Stimulated activated CD4-positive, alpha-beta T cell treated with anti-CD3 and anti-CD28 coated beads, Interleukin-1b, Interleukin-23, amount 100 ng/mL, for 4 hours (primary cell): ENCODE data around the gene CREBBP.

ENCODE experiments used
- DNase-seq, 2 donors: peaks; one replicate each; pipeline ENCODE4 v3.0.0-alpha.2; 2020; ENCODE audit warnings: low read depth in 2 of 2

Gene CREBBP

DNA sequence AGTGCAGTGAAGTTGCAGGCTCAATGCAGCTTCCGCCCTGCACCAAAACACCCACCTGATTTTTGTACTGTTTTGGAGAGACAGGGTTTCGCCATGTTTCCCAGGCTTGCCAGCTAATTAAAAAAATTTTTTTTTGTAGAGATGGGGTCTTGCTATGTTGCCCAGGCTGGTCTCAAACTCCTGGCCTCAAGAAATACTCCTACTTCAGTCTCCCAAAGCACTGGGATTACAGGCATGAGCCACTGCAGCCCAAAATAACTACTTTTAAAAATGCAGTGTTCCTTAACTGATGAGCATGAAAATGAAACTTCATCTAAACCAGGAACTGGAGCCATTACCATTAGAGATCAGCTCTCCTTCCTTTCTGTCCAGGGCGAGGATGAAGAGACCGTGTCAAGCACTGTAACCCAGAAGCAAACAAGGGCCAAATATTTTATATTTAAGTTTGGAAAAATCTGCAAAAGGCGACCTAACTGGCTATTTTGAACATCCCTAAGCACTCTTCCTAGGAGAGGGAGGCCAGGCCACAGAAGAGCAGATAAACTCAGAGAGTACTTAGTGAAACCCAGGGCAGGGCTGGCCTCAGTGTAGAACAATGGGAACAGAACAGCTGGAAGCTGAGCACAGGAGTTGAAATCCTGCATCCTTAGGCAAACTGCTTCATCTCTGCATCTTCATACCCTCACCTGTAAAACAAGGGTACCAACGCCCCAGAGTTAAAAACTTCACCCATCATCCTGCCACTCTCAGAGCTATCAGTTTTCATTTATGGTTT lies 24.0 kb downstream of the CREBBP start:
- DNase-seq, result no peak

DNA sequence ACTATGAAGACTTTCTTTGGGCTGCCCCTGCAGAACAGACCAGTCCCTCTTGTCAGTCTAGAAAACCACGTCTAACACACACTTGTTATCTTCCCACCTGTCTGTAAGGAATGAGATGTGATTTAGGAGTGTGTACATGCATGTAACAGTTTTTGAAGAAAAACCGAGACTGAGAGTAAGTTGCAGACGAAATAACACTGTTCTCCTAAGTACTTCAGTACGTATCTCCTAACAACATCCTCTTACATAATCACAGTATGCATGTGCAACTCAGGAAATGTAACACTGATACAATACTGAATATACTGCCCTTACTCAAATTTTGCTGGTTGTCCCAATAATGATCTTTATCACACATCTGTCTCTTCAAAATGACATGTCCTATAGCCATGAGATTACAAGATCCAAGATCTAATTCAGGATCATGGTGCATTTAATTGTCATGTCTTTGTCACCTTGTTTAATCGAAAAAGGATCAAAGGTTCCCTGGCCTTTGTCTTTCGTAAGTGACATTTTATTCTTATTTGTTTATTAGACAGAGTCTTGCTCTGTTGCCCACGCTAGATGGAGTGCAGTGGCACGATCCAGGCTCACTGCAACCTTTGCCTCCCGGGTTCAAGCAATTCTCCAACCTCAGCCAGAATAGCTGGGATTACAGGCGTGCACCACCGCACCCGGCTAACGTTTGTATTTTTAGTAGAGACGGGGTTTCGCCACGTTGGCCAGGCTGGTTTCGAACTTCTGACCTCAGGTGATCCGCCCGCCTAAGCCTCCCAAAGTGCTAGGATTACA lies 25.6 kb downstream of the CREBBP start:
- no peak for DNase-seq

DNA sequence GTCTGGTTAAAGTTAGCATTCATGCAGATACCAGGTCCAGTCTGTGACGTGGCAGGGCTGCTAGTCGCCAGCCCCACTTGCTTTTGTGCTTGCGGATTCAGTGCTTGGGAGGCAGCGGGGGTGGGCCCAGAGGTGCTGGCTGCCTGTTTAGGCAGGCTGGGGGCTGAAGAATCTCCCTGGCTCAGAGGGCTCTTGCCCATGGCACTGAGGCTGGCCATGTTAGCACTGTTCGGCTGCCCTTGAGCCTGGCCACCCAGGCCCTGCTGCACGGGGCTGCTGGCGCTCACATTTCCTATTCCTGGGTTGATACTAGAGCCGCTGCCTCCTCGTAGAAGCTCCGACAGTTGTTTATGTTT lies 30.0 kb downstream of the CREBBP start:
- no peak for DNase-seq

DNA sequence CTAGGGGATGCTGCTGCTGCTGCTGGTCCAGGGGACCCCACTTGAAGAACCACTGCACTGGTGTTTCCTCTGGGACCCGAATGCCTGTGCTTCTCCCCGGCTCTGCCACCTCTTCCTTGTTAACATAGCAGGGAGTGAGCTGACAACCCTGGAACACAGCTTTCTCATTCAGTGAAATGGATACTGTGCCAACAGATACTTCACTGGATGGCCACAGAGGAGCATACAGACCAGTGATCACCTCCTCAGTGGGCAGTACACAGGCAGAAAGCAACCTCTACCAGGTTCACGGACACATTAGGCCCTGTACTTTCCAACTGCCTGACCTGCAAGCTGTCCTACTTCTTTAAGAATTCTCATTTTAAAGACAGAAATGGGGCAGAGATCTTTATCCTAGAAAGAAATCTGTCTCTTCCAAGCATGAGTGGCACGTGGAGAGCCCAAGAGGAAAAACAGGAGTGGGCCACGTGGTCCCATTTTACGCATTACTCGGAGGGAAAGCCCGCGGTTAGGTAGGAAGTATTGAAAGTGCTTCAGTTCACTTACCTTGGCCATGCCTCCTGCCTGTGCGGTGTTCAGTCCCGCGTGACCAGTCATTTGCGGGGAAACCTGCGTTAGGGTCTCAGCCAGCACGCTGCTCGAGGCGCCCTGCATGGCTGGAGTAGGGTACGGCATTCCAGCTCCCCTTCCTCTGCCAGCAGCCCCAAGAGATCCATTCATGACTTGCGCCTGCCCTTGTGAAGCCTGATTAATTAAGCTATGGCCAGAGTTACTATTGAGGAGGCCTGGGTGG lies 30.6 kb downstream of the CREBBP start:
- no peak for DNase-seq

DNA sequence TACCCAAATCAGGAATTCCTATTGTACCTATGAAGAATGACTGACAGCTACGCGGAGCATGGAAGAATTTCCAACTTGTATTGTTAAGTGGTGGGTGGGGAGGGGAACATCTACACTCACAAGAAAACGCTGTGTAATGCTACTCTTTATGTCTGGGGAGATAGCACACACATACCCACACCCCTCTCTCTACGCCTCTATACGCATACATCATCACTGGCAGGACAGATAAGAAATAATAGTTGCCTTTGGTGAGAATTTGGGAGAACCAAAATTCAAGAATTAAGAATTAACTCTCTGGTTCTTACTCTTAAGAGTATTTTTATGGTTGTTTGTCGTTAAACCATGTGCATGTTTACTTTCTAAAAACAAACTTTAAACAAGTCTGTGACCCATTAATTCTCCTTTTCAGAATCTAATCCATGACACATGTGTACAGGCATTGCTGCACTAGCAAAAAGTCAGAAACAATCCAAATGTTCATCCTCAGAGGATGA lies 33.9 kb downstream of the CREBBP start:
- no peak for DNase-seq

DNA sequence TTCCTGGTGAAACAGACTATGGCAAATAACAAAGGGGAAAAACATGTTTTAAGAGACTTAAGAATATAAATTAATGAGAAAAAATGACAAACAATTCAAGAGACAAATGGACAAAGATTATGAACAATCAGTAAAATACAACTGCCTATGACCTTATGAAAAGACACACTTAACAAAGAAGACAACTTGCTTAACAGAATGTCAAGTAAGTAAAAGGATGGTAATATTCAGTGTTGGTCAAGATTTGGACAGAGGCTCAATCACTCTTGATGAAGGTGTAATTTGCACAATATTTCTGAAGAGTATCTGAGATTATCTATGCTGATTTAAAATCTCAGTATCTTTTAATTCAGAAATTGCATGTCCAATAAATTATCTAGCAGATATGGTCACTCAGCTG lies 34.4 kb downstream of the CREBBP start:
- DNase-seq, result no peak

DNA sequence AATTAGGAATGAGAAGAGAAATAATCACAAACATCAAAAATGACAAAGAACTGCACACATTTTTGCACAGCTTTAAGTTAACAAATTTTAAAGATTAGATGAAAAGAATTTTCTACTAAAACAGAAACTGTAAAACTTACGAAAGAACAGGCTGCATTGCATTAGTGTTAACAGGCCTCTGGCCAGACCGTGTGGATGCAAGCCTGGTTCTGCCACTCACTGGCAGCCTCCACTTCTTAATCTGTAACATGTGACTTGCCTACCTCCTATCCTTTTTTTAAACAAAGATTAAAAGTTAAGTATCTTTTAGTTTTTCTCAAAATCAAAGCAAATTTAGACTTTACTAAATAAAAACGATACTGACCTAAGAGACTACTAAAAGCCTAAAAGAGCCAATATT lies 37.5 kb downstream of the CREBBP start:
- DNase-seq, result no peak

DNA sequence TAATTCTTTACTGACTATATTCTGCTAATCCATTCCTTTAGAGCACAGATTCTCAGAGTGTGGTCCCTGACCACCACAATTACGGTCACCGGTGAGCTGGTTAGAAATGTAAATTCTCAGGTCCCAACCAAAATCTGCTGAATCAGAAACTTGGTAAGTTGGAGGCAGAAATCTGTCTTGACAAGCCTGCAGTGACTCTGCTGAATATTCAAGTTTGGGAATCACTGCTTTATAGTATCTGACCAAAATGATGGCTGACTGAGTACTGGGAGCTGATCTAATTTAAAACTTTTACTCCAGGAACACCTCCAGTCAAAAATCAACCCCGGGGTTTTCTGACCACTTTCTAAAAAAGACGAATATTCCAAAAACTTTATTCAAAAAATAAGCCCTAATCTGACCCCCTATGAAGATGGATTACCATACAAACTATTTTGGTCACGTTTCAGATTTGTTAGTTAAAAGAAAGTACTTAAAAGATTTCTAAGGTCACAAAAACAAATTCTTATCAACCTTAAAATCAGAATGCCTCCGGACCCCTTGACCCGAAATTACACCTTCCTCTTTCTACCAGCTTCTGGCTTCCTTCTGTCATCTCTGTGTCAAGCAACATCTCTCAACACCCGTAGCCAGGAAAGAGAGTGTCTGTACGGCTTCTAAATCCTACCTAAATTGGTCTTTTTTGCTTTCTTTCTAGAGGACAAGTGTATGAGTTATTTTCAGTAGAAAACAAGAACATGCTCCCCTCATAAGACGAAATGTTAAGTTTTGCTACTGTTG lies 38.6 kb downstream of the CREBBP start:
- no peak for DNase-seq

DNA sequence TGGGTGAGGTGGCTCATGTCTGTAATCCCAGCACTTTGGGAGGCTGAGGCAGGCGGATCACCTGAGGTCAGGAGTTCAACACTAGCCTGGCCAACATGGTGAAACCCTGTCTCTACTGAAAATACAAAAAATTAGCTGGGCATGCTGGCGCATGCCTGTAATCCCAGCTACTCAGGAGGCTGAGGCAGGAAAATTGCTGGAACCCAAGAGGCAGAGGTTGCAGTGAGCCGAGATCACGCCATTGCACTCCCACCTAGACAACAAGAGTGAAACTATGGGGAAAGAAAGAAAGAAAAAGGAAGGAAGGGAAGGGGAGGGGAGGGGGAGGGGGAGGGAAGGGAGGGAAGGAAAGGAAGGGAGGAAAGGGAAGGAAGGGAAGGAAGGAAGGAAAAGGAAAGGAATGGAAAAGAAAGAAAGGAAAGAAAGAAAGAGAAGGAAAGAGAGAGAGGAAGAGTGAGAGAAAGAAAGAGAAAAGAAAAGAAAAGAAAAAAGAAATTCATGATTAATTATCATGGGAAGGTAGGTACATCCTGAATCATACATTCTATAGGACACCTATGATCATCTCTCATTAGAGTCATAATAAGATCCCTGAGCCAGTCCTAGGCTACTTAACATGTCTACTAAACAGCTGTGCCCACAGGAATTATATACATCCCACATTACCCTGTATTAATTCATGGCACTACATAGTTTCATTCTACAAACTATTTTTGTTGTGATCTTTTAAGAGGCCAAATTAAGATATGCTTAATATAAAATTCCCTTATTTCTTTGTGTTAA lies 40.9 kb downstream of the CREBBP start:
- no peak for DNase-seq

DNA sequence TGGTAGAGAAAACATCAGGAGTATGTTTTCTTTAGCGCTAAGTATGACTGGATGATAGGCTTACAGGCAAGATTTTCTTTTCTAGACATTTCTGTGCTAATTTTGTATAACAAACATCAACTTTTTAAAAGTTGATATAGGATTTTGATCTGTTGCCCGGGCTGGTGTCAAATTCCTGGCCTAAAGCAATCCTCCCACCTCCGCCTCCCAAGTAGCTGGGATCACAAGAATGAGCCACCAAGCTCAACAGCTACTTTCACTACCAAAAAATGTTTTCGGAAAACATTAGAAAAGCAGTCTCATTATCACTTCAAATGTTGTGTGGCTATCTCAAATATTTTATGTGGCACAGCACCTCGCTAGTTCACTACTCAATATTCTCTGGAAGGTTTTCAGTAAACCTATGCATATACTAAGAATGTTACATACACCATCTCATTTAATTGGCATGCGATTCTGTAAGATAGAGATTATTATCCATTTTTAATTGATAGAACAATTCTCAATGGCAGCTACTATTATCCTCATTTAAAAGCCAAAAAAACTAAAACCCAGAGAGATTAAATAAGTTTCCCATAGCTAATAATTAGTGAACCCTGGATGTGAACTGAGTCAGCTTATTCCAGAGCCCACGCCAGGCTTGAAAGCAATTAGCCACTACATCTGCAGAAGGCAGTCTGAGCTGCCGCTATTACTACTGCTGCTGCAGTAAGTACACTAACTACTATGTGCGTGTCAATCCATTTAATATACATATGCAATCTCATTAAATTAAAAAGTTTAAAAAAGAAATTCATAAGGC lies 41.7 kb downstream of the CREBBP start:
- no peak for DNase-seq

DNA sequence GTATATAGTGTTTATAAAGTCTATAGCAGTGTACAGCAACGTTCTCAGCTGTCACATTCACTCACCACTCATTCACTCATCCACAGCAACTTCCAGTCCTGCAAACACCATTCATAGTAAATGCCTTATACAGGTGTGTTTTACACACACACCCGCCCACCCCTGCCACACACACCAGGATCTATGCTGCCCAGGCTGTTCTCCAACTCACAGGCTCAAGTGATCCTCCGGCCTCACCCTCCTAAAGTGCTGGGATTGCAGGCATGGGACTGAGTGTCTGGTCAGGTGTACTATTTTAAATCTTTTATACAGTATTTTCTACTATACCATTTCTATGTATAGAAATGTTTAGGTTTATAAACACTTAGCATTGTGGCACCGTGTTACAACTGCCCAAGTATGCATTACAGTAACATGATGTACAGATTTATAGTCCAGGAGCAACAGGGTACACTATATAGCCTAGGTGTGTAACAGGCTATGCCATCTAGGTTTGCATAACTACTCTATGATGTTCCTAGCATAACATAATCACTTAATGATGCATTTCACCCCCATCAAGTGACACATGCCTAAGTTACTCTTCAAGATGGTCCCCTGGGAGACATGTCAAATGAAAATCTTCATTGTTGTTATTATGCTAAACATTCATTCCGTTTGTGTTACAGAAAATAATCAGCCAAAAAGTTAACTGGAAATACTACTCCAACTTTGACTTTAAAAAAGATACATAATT lies 42.5 kb downstream of the CREBBP start:
- DNase-seq, result no peak

DNA sequence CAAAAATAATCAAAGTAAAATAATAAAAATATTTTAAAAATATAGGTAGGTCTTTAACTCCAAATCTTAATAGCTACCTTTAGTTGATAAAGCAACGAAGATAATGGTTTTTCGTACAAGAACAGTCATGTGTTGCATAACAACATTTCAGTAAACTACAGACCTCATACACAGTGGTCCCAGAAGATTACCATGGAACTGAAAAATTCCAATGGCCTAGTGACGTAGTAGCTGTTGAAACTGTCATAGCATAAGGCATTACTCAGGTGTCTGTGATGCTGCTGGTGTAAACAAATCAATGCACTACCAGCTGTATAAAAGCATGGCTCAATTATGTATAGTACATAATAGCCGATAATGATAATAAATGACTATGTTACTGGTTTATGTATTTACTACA lies 43.9 kb downstream of the CREBBP start:
- no peak for DNase-seq

DNA sequence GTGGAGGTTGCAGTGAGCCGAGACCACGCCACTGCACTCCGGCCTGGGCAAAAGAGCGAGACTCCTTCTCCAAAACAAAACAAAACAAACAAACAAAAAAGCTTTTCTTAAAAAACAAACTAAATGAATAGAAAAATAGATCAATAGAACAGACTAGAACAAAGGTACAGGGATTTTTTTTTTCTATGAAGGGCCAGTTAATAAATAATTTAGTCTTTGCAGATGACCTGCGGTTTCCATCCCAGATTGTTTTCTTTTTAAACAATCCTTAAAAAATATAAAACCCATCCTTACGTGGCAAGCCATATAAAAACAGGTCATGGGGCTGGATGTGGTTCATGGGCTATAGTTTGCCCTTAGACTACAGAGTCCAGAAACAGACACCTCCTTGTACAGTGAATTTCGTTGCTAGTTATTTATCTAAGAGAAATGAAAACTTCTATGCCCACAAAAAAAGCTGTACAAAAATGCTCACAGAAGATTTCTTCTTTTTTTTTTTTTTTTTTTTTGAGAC lies 45.4 kb downstream of the CREBBP start:
- no peak for DNase-seq

DNA sequence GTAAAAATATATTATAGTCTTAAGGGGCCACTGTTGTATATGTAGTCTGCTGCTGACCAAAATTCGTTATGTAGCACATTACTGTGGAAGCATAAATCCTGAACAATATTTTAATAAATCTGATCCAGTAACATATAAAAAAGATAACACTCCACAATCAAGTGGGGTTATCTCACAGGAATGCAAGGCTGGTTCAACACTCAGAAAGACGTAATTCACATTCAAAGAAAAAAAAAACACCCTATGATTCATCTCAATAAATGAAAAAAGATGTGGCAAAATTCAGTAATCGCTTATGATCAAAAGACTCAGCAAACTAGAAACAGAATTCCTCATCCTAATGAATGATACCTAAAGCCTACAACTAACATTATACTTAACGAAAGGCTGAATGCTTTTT lies 47.8 kb downstream of the CREBBP start:
- no peak for DNase-seq

DNA sequence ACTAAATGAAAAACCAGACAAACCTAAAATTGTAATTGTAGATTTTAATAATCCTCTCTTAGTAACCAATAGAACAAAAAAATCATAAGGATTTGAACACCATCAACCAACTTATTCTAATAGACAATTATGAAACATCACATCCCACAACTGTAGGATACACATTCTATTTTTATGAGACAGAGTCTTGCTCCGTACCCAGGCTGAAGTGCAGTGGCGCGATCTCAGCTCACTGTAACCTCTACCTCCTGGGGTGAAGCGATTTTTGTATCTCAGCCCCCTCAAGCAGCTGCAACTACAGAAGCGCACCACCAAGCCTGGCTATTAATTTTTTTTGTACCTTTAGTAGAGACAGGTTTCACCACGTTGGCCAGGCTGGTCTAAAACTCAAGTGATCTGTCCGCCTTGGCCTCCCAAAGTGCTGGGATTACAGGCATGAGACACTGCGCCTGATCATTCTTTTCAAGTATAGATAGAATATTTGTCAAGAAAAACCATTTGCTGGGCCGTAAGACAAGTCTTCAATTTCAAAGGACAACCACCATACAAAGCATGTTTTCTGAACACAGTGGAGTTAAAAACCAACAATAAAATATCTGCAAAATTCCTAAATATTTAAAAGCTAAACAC lies 49.8 kb downstream of the CREBBP start:
- DNase-seq, result no peak

DNA sequence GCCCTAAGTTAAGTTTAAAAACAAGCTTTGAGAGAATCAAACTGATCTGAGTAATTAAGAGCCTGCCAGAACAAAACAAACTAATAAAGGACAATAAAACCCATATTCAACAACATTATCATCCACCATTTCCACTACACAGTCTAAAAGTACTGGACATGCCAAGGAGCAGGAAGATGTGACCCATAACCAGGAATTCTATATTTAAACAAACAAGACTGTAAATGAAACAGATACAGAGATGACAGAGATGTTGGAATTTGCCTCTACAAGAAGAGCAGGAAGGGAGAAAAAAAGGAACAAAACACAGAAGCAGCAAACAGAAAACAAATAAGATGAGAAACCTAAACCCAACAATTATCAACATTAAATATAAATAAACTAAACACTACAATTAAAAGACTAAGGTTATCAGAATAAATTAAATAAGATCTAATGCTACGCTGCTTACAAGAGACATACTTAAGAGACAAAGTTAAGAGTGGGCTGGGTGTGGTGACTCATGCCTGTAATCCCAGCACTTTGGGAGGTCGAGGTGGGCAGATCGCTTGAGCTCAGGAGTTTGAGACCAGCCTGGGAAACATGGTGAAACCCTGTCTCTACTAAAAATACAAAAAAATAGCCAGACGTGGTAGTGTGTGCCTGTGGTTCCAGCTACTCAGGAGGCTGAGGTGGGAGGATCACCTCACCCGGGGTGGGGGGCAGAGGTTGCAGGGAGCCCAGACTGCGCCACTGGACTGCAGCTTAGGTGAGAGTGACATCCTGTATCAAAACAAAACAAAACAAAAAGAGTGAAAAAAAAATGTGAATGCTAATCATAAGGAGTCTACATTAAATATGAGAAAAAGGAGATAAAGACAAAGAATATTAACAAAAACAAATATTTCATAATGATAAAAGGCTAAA lies 50.6 kb downstream of the CREBBP start:
- DNase-seq, result no peak

DNA sequence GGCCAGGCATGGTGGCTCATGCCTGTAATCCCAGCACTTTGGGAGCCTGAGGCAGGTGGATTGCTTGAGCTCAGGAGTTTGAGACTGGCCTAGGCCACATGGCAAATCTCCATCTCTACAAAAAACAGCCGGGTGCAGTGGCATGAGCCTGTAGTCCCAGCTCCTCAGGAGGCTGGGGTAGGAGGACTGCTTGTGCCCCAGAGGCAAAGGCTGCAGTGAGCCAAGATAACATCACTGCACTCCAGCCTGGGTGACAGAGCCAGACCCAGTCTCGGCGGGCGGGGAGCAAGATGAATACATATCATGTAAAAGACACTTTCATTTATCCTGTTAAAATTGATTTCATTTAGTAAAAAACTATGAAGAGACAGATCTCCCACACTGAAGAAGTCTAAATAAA lies 54.6 kb downstream of the CREBBP start:
- no peak for DNase-seq

DNA sequence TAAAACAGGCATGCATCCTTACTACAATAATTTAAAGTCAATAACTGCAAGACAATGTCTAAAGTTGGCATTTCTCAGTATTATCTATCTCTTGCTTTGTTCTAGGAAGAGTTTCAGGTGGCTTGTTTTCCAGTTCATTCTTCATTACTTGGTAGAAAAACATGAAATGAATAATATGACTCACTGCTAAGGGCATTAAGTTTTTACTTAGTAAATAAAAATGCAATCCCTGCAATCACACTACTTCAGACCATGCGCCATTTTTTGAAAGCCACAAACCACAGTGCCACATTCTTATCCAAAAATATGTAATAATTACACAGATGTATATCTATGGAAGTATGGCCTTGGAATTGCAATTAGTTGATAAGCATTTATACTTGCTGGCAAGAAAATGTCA lies 55.4 kb downstream of the CREBBP start:
- no peak for DNase-seq
